H1 (cell line): Measurements from ENCODE around the gene CYTH1. TPM values are rescaled to one million over a fixed set of nuclear protein-coding genes. Genes with fewer than 3 reads are reported as not detected.

ENCODE experiments used
- ASH2L ChIP-seq: fragments of 200-600, 300-600 bp; sonication (generic); IDR thresholded peaks from one replicate; pipeline ENCODE4 v1.7.1; 2017; ENCODE audit warnings: low read length
- BACH1 ChIP-seq: IDR thresholded peaks from 2 replicates; pipeline ENCODE4 v1.6.1; 2012; ENCODE audit warnings: low read length, improper control_type of control experiment
- NANOG ChIP-seq: IDR thresholded peaks from 2 replicates; pipeline ENCODE4 v1.6.1; 2011; ENCODE audit warnings: low read length, low read depth, mild to moderate bottlenecking, inconsistent platforms; ENCODE audit not compliant: insufficient read depth, poor library complexity, severe bottlenecking
- RFX5 ChIP-seq: IDR thresholded peaks from 2 replicates; pipeline ENCODE4 v1.6.1; 2011; ENCODE audit warnings: low read depth, low read length, improper control_type of control experiment, borderline replicate concordance
- SP4 ChIP-seq: IDR thresholded peaks from 2 replicates; pipeline ENCODE4 v1.6.1; 2012; ENCODE audit warnings: low read length, inconsistent platforms
- TAF7 ChIP-seq: optimal IDR thresholded peaks from 2 replicates; pipeline ENCODE3; 2011; ENCODE audit warnings: low read depth, mild to moderate bottlenecking, inconsistent platforms, low read length, moderate library complexity, borderline replicate concordance
- polyA plus RNA-seq, 7 experiments: library from polyadenylated mRNA; depleted of rRNA in 3 of 7; stranded (reverse) in 5 of 7; unstranded in 2 of 7; fragments of >200 nt in 5 of 7; fragments of 200-250 nt in 2 of 7; gene quantifications; 1 replicate in 5 of 7; 2 replicates in 1 of 7; 4 replicates in 1 of 7; pipeline versions ENCODE4 v1.2.1 to v1.2.3, GENCODE V29; 2011 to 2013; ENCODE audit warnings: missing spikeins in 2 of 7, mixed read lengths in 2 of 7
- total RNA-seq: library from RNA; stranded (reverse); fragmentation: NEBNext Ultra II Directional; extraction: Animal tissue kit (Norgen Biotek cat#: 25700); gene quantifications from 2 replicates; pipeline ENCODE4 v1.2.1, GENCODE V29; 2021
- TF ChIP-seq, protein P1 (sequence below): fragments of 300-600 bp; sonication (generic); IDR thresholded peaks from 2 replicates; pipeline ENCODE4 v1.7.1; 2012; ENCODE audit warnings: low read length, moderate library complexity, mild to moderate bottlenecking, inconsistent platforms; ENCODE audit not compliant: insufficient replicate concordance
- TF ChIP-seq, protein P2 (sequence below): IDR thresholded peaks from 2 replicates; pipeline ENCODE4 v1.6.1; 2012; ENCODE audit warnings: inconsistent platforms

Gene CYTH1
- total and polyA plus RNA-seq, 2 of the 8 experiments (the other 6 are each of a cell fraction or from before 2014, with no cell fraction given): 12.8 to 14.8 TPM

DNA sequence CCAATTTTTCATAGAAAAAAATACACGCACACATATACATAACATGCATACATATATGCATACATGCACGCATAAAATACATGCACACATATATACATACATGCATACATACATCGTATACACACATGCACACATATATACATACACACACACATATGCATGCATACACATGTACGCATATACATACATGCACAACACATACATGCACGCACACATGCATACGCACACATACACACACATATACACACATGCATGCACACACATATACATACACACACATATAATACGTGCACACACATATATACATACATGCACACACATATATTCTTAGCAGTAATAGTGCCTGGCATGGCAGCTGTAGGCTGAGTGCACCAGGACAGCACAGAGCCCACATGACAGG, 33.6 kb upstream of the CYTH1 start (continued):
- TF ChIP-seq, protein P1, sequence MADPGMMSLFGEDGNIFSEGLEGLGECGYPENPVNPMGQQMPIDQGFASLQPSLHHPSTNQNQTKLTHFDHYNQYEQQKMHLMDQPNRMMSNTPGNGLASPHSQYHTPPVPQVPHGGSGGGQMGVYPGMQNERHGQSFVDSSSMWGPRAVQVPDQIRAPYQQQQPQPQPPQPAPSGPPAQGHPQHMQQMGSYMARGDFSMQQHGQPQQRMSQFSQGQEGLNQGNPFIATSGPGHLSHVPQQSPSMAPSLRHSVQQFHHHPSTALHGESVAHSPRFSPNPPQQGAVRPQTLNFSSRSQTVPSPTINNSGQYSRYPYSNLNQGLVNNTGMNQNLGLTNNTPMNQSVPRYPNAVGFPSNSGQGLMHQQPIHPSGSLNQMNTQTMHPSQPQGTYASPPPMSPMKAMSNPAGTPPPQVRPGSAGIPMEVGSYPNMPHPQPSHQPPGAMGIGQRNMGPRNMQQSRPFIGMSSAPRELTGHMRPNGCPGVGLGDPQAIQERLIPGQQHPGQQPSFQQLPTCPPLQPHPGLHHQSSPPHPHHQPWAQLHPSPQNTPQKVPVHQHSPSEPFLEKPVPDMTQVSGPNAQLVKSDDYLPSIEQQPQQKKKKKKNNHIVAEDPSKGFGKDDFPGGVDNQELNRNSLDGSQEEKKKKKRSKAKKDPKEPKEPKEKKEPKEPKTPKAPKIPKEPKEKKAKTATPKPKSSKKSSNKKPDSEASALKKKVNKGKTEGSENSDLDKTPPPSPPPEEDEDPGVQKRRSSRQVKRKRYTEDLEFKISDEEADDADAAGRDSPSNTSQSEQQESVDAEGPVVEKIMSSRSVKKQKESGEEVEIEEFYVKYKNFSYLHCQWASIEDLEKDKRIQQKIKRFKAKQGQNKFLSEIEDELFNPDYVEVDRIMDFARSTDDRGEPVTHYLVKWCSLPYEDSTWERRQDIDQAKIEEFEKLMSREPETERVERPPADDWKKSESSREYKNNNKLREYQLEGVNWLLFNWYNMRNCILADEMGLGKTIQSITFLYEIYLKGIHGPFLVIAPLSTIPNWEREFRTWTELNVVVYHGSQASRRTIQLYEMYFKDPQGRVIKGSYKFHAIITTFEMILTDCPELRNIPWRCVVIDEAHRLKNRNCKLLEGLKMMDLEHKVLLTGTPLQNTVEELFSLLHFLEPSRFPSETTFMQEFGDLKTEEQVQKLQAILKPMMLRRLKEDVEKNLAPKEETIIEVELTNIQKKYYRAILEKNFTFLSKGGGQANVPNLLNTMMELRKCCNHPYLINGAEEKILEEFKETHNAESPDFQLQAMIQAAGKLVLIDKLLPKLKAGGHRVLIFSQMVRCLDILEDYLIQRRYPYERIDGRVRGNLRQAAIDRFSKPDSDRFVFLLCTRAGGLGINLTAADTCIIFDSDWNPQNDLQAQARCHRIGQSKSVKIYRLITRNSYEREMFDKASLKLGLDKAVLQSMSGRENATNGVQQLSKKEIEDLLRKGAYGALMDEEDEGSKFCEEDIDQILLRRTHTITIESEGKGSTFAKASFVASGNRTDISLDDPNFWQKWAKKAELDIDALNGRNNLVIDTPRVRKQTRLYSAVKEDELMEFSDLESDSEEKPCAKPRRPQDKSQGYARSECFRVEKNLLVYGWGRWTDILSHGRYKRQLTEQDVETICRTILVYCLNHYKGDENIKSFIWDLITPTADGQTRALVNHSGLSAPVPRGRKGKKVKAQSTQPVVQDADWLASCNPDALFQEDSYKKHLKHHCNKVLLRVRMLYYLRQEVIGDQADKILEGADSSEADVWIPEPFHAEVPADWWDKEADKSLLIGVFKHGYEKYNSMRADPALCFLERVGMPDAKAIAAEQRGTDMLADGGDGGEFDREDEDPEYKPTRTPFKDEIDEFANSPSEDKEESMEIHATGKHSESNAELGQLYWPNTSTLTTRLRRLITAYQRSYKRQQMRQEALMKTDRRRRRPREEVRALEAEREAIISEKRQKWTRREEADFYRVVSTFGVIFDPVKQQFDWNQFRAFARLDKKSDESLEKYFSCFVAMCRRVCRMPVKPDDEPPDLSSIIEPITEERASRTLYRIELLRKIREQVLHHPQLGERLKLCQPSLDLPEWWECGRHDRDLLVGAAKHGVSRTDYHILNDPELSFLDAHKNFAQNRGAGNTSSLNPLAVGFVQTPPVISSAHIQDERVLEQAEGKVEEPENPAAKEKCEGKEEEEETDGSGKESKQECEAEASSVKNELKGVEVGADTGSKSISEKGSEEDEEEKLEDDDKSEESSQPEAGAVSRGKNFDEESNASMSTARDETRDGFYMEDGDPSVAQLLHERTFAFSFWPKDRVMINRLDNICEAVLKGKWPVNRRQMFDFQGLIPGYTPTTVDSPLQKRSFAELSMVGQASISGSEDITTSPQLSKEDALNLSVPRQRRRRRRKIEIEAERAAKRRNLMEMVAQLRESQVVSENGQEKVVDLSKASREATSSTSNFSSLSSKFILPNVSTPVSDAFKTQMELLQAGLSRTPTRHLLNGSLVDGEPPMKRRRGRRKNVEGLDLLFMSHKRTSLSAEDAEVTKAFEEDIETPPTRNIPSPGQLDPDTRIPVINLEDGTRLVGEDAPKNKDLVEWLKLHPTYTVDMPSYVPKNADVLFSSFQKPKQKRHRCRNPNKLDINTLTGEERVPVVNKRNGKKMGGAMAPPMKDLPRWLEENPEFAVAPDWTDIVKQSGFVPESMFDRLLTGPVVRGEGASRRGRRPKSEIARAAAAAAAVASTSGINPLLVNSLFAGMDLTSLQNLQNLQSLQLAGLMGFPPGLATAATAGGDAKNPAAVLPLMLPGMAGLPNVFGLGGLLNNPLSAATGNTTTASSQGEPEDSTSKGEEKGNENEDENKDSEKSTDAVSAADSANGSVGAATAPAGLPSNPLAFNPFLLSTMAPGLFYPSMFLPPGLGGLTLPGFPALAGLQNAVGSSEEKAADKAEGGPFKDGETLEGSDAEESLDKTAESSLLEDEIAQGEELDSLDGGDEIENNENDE: no peak
- no peak for TF ChIP-seq ASH2L
- no peak for TF ChIP-seq BACH1
- no peak for TF ChIP-seq TAF7
- no peak for TF ChIP-seq NANOG
- no peak for TF ChIP-seq RFX5
- TF ChIP-seq, protein P2, sequence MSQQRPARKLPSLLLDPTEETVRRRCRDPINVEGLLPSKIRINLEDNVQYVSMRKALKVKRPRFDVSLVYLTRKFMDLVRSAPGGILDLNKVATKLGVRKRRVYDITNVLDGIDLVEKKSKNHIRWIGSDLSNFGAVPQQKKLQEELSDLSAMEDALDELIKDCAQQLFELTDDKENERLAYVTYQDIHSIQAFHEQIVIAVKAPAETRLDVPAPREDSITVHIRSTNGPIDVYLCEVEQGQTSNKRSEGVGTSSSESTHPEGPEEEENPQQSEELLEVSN: no peak
- TF ChIP-seq SP4: no peak
- TF ChIP-seq, all 59 proteins: peak for 0
